GM12878 (cell line): ENCODE measurements around the gene CPEB1. TPM values are rescaled to one million over a fixed set of nuclear protein-coding genes. Genes with fewer than 3 reads are reported as not detected.

Source experiments
- DPF2 ChIP-seq: fragments of 450-650 bp; IDR thresholded peaks from 2 replicates; pipeline ENCODE4 v1.6.1; 2017; ENCODE audit warnings: mild to moderate bottlenecking
- EED ChIP-seq: sonication (generic); IDR thresholded peaks from 2 replicates; pipeline ENCODE4 v1.6.1; 2016; ENCODE audit warnings: antibody characterized with exemption, low read depth
- EP300 ChIP-seq, 2 experiments: fragments of 150-350 bp in 1 of 2; IDR thresholded peaks; 2 replicates each; pipeline ENCODE4 v1.6.1; 2011 to 2012; ENCODE audit warnings: low read depth in 2 of 2, low read length in 2 of 2, borderline replicate concordance in 1 of 2, improper control_type of control experiment in 1 of 2, inconsistent platforms in 1 of 2; ENCODE audit not compliant: control insufficient read depth in 1 of 2
- GABPA ChIP-seq: IDR thresholded peaks from 2 replicates; pipeline ENCODE4 v1.6.1; 2014; ENCODE audit warnings: antibody characterized with exemption, low read depth, mild to moderate bottlenecking, inconsistent platforms
- POLR2AphosphoS5 ChIP-seq: IDR thresholded peaks from 2 replicates; pipeline ENCODE4 v1.6.1; 2011; ENCODE audit warnings: mild to moderate bottlenecking, low read length, inconsistent platforms
- RAD51 ChIP-seq: fragments of 450-650 bp; IDR thresholded peaks from 2 replicates; pipeline ENCODE4 v1.6.1; 2016; ENCODE audit warnings: moderate library complexity, mild to moderate bottlenecking, inconsistent platforms
- RBBP5 ChIP-seq: fragments of 200-600 bp; sonication (generic); conservative IDR thresholded peaks from 2 replicates; pipeline ENCODE4 v1.6.1; 2016
- RELA ChIP-seq: fragments of 450-650 bp; IDR thresholded peaks from 2 replicates; pipeline ENCODE4 v1.8.0; 2014; ENCODE audit warnings: borderline replicate concordance; ENCODE audit not compliant: partially characterized antibody
- SIX5 ChIP-seq: IDR thresholded peaks from 2 replicates; pipeline ENCODE4 v1.6.1; 2011; ENCODE audit warnings: mild to moderate bottlenecking, low read depth, low read length, moderate library complexity; ENCODE audit not compliant: severe bottlenecking
- SPI1 ChIP-seq: IDR thresholded peaks from 2 replicates; pipeline ENCODE4 v1.6.1; 2011; ENCODE audit warnings: low read depth, mild to moderate bottlenecking, low read length, moderate library complexity, borderline replicate concordance; ENCODE audit not compliant: insufficient read depth
- STAT1 ChIP-seq: fragments of 450-650 bp; conservative IDR thresholded peaks from 2 replicates; pipeline ENCODE4 v1.6.1; 2014; ENCODE audit warnings: antibody characterized with exemption, mild to moderate bottlenecking
- STAT3 ChIP-seq: IDR thresholded peaks from 2 replicates; pipeline ENCODE4 v1.6.1; 2011; ENCODE audit warnings: low read depth, low read length, improper control_type of control experiment
- SUPT20H ChIP-seq: IDR thresholded peaks from 2 replicates; pipeline ENCODE4 v1.6.1; 2011; ENCODE audit warnings: low read depth, mild to moderate bottlenecking, low read length, moderate library complexity, borderline replicate concordance; ENCODE audit not compliant: control insufficient read depth
- TCF7 ChIP-seq: IDR thresholded peaks from 2 replicates; pipeline ENCODE4 v1.6.1; 2014; ENCODE audit warnings: antibody characterized with exemption, borderline replicate concordance
- USF2 ChIP-seq: IDR thresholded peaks from 2 replicates; pipeline ENCODE4 v1.6.1; 2011; ENCODE audit warnings: low read depth, low read length, improper control_type of control experiment, borderline replicate concordance
- YY1 ChIP-seq: IDR thresholded peaks from 2 replicates; pipeline ENCODE4 v1.6.1; 2011; ENCODE audit warnings: low read depth, mild to moderate bottlenecking, low read length
- ZNF207 ChIP-seq: fragments of 450-650 bp; IDR thresholded peaks from 2 replicates; pipeline ENCODE4 v1.6.1; 2014; ENCODE audit warnings: antibody characterized with exemption, mild to moderate bottlenecking, borderline replicate concordance
- polyA plus RNA-seq, 11 experiments: library from polyadenylated mRNA; depleted of rRNA in 4 of 11; unstranded in 6 of 11; stranded (reverse) in 5 of 11; fragments of >200 nt; fragmentation: Nextera tagmentation in 4 of 11; fragmentation: Illumina TruSeq in 1 of 11; extraction: Ambion mirVana in 4 of 11; extraction: Trizol in 1 of 11; gene quantifications; 1 replicate in 1 of 11; 2 replicates in 10 of 11; pipeline versions ENCODE4 v1.2.1 to v1.2.3, GENCODE V29; 2011 to 2016; ENCODE audit warnings: inconsistent platforms in 2 of 11, missing spikeins in 2 of 11, low read depth in 1 of 11
- total RNA-seq, 4 experiments: library from RNA; depleted of rRNA in 3 of 4; stranded (reverse); fragments of >200 nt in 3 of 4; fragmentation: Illumina TruSeq in 1 of 4; extraction: Trizol in 1 of 4; gene quantifications; 2 replicates each; pipeline versions ENCODE4 v1.2.1 to v1.2.3, GENCODE V29; 2013 to 2021
- TF ChIP-seq, protein P1 (sequence below): IDR thresholded peaks from 2 replicates; pipeline ENCODE4 v1.6.1; 2012; ENCODE audit warnings: low read depth, low read length, improper control_type of control experiment
- TF ChIP-seq, protein P2 (sequence below): fragments of 450-650 bp; IDR thresholded peaks from 2 replicates; pipeline ENCODE4 v1.6.1; 2017; ENCODE audit warnings: borderline replicate concordance
- TF ChIP-seq, protein P3 (sequence below): fragments of 450-650 bp; IDR thresholded peaks from 2 replicates; pipeline ENCODE4 v1.6.1; 2017; ENCODE audit warnings: mild to moderate bottlenecking, low read depth, inconsistent platforms; ENCODE audit not compliant: poor library complexity, severe bottlenecking
- TF ChIP-seq, protein P4 (sequence below): IDR thresholded peaks from 2 replicates; pipeline ENCODE4 v1.6.1; 2011; ENCODE audit warnings: borderline replicate concordance, low read depth, mild to moderate bottlenecking, moderate library complexity, mixed read lengths, low read length; ENCODE audit not compliant: insufficient read depth; ENCODE audit errors: extremely low read length

The CPEB1 gene
- total and polyA plus RNA-seq, 10 of the 15 experiments (the other 5 are each of a cell fraction or from before 2014, with no cell fraction given) = 0.05 to 1.1 (median 0.46) TPM

DNA sequence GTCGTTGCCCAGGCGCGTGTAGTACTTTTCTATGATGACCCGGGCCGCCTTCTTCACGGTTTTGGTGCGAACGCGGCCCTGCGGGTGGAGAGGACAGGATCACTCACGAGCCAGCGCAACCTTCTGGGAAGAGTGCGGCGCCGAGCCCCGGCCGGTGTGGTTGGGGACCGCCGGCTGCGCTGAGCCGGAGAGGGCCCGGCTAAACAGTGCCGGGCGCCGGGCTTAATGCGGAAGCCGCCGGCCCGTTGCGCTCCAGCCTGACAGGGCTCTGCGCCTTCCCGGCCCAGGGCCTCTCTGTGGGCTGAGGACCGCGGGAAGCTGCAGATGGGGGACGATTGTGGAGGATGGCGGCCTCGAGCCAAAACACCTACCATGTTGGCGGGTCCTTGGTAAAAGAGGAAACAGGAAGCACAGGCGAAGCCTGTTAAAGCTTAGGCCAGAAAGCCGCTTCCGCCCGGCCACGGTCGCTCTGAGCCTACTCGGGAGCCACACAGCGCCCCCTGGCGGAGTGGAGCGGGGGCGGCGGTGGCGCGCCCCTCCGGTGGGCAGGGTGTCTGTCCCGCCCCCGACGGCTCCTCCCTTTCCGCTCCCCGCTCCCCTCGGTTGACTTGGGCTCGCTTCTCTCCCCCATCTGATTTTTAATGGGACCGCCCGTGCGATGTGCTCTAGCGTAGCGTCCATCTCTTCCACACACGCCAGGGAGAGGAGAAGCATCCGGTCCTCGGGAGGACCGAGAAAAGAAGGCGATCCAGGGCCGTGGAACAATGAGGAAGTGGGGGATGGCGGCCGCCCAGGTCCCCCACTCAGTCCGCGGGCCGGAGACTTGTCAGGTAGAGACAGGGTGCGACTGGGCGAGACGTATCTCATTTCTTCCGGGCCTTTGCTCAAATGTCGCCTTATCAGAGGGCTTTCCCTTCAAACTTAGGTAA is 106.8 kb downstream of the CPEB1 start, which contains the start of gene RPS17 (continued):
- TF ChIP-seq, protein P1, sequence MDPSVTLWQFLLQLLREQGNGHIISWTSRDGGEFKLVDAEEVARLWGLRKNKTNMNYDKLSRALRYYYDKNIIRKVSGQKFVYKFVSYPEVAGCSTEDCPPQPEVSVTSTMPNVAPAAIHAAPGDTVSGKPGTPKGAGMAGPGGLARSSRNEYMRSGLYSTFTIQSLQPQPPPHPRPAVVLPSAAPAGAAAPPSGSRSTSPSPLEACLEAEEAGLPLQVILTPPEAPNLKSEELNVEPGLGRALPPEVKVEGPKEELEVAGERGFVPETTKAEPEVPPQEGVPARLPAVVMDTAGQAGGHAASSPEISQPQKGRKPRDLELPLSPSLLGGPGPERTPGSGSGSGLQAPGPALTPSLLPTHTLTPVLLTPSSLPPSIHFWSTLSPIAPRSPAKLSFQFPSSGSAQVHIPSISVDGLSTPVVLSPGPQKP = peak; percentile 93
- TF ChIP-seq SPI1 = peak; percentile 75; the same call in 1 of the 2 replicates
- TF ChIP-seq USF2 = no peak
- TF ChIP-seq RAD51 = no peak
- TF ChIP-seq SIX5 = peak; percentile 53
- TF ChIP-seq, protein P2, sequence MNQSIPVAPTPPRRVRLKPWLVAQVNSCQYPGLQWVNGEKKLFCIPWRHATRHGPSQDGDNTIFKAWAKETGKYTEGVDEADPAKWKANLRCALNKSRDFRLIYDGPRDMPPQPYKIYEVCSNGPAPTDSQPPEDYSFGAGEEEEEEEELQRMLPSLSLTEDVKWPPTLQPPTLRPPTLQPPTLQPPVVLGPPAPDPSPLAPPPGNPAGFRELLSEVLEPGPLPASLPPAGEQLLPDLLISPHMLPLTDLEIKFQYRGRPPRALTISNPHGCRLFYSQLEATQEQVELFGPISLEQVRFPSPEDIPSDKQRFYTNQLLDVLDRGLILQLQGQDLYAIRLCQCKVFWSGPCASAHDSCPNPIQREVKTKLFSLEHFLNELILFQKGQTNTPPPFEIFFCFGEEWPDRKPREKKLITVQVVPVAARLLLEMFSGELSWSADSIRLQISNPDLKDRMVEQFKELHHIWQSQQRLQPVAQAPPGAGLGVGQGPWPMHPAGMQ = no peak
- TF ChIP-seq STAT3 = no peak
- TF ChIP-seq GABPA = peak; percentile 96
- peak; percentile 100 for TF ChIP-seq POLR2AphosphoS5
- peak; percentile 92 for TF ChIP-seq YY1
- no peak for TF ChIP-seq SUPT20H
- peak; percentile 97; the same call in 1 of the 2 replicates for TF ChIP-seq RBBP5
- 0 out of 2 replicates have a peak, but pooled peaks have one; percentile 45 for TF ChIP-seq EED
- peak; percentile 76 for TF ChIP-seq DPF2
- TF ChIP-seq EP300 (IDR thresholded peaks at IDR 0.05; ENCODE audit: borderline replicate concordance in 1 of 2, control insufficient read depth in 1 of 2, low read depth in 2 of 2, low read length in 2 of 2) = peak; percentile 30 to 52; a peak in 2 of 4 replicates
- TF ChIP-seq, protein P3, sequence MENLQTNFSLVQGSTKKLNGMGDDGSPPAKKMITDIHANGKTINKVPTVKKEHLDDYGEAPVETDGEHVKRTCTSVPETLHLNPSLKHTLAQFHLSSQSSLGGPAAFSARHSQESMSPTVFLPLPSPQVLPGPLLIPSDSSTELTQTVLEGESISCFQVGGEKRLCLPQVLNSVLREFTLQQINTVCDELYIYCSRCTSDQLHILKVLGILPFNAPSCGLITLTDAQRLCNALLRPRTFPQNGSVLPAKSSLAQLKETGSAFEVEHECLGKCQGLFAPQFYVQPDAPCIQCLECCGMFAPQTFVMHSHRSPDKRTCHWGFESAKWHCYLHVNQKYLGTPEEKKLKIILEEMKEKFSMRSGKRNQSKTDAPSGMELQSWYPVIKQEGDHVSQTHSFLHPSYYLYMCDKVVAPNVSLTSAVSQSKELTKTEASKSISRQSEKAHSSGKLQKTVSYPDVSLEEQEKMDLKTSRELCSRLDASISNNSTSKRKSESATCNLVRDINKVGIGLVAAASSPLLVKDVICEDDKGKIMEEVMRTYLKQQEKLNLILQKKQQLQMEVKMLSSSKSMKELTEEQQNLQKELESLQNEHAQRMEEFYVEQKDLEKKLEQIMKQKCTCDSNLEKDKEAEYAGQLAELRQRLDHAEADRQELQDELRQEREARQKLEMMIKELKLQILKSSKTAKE = peak; percentile 61
- TF ChIP-seq STAT1 = peak; percentile 75
- peak; percentile 98 for TF ChIP-seq ZNF207
- TF ChIP-seq TCF7 = no peak
- TF ChIP-seq RELA = peak; percentile 69
- TF ChIP-seq, protein P4, sequence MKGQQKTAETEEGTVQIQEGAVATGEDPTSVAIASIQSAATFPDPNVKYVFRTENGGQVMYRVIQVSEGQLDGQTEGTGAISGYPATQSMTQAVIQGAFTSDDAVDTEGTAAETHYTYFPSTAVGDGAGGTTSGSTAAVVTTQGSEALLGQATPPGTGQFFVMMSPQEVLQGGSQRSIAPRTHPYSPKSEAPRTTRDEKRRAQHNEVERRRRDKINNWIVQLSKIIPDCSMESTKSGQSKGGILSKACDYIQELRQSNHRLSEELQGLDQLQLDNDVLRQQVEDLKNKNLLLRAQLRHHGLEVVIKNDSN = no peak
